SKM-1 (cell line): ENCODE data around the gene MGAT5.

Experiments used
- DNase-seq: peaks from one replicate; lab custom pipeline; 2025; ENCODE audit not compliant: unreplicated experiment; lab: John Stamatoyannopoulos, UW

MGAT5 gene

DNA sequence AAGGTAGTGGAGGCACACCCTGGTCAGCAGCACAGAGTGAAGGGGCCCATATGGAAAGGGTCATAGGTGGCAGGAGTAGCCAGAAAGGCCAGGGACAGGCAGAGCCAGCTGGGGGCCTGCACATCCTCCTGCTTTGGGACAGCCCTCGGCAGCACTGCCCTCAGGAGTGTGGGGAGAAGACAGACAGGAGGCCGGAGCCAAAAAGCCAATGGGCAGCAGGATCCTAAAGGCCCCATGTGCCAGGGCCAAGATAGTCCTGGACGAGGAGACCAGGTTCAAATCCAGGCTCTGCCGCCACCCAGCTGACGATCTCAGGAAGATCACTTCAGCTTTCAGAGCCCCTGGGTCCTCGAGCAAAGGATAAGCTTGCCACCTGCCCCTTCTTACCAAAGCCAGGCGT, 244.8 kb downstream of the MGAT5 start:
- DNase-seq, result no peak

- no peak for DNase-seq
Measured at GRCh38 chr2:134499307-134499926, 245.5 kb downstream of the MGAT5 start.

- no peak for DNase-seq
Measured at GRCh38 chr2:134500211-134500935, 246.5 kb downstream of the MGAT5 start.

DNA sequence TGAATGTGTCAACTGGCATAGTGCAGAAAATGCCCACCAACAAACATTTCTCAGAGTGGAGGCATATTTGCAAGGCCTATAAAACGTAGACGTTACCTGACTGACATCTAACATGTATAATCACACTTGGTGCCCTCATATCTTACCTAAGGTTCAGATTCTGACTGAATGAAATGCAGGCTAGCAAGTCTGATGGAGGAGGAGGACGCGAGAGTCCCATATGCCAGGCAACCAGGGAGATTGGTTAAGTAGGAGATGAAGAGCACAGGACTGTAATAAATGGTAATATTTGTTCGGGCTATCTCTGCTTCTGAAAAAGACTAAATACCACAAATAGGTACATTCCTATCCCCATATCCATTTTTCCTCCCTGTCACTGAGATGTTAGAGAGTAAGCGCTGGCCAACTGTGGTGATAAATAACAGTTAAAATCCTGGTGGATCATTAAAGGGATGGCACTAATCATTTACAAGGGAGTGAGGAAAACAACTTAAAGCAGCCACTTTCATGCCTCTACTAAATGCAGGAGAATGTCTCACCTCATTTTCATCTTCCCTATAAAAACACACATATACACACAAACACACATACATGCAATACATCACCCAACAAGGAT, 247.7 kb downstream of the MGAT5 start:
- no peak for DNase-seq

DNA sequence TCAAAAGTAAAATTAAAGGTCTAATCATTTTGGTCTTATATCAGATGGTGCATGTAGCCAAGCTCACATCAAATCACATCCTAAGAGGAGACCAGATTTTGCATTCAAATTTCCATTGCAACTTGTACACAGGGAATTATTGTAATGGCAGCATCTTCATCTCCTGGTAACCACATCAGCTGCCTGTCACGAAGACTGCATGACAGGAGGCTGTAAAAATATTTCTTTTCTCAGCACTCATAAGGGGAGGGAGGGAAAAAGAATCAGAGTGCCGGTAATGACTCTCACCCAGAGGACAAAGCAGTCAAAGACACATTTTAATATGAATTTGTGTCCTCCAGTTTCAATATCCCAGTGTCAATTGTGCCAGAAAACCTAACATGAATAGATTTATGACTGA, 248.2 kb downstream of the MGAT5 start:
- no peak for DNase-seq
